Measurements from ENCODE around the gene ZNF215.

- no peak for TF ChIP-seq POLR2A (IDR thresholded peaks at IDR 0.05; ENCODE audit: low read depth, low read length)
- TF ChIP-seq POLR2AphosphoS5 (IDR thresholded peaks at IDR 0.05; ENCODE audit: low read depth, low read length) = no peak
- TF ChIP-seq TAF1 (IDR thresholded peaks at IDR 0.05; ENCODE audit: low read depth, low read length) = no peak
Measured at GRCh38 chr11:6962141-6962540, 35.9 kb downstream of the ZNF215 start.
